Fibroblast of skin of back (primary cell): ENCODE data around the gene RNF144A. TPM values are rescaled to one million over a fixed set of nuclear protein-coding genes. Genes with fewer than 3 reads are reported as not detected.
"Not testable (repeated sequence)": the region's sequence is repeated elsewhere in the genome, so short reads cannot be mapped to it uniquely, and the experiment has no call there.

Experiments
- DNase-seq: peaks from one replicate; pipeline ENCODE4 v3.0.0-alpha.2; 2013
- polyA plus RNA-seq, 2 experiments: library from polyadenylated mRNA; unstranded; fragments of 120-200 nt; gene quantifications; one replicate each; pipeline ENCODE4 v1.2.1, GENCODE V29; 2013; ENCODE audit not compliant: insufficient read length in 2 of 2

Gene RNF144A
- 0.97 TPM for polyA plus RNA-seq (2013, experiment 1 of 2; ENCODE audit: insufficient read length)
- 0.65 TPM for polyA plus RNA-seq (2013, experiment 2 of 2; ENCODE audit: insufficient read length)

- peak; percentile 46 for DNase-seq
These were observed at the start of gene RNF144A for GRCh38 chr2:6917071-6917760. TSS of gene RNF144A (plus strand) at chr2:6917412. CDS start at chr2:6996927, 79,515 bp downstream.

DNA sequence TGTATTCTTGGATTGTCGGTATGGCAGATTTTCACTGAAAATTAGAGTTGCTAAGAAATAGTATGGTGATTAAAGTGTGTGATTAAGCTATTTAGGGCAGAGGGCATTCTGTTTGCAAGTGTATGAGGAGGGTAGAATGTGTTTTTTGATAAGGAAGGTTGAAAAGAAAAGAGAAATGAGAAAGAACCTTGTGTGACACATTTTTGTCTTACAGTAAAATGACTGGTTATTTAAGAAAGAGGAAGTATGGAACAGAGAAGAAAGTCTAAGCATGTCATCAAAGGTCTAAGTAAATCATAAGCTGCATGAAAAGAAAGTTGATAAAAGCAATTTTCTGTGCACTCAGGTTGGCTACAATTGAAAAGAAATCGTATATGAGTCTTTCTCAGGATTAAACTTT is 44.8 kb upstream of the RNF144A start:
- DNase-seq: no peak

DNA sequence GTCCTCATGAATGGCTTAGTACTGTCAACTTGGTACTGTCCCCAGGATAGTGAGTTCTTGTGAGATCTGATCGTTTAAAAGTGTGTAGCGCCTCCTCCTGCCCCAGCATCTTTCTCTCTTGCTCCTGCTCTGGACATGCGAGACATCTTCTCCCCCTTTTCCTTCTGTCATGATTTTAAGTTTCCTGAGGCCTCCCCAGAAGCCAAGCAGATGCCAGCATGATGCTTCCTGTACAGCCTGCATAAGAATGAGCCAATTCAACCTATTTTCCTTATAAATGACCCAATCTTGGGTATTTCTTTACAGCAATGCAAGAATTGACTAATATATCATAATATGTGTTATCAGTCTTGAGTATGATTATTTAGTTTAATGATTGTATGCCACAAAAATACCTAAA is 43.2 kb upstream of the RNF144A start:
- no peak for DNase-seq

DNA sequence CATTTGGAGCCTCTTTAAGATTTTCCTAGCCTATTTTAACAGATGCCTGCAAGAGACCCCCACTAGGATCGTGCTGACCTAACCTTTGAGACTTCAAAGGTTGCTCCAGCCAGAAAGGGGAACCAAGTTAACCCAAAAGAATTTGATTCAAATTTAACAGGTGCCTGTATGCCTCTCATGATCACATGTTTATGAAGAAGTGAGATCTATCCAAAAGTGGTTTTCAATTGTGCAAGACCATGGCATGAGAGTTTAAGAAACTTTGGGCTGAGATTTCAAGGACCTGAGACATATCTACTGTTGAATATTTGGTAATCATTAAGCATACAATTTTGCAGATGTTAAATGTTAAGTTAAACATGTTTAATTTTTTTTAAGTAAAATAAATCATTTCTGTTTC is 40.9 kb upstream of the RNF144A start:
- no peak for DNase-seq

GRCh38 chr2:6877402-6878304 is 39.6 kb upstream of the RNF144A start, which contains the start of gene RSAD2:
TSS of gene RSAD2 (plus strand) at chr2:6877777. CDS start at chr2:6877801, 24 bp downstream.
- peak; percentile 33 for DNase-seq

DNA sequence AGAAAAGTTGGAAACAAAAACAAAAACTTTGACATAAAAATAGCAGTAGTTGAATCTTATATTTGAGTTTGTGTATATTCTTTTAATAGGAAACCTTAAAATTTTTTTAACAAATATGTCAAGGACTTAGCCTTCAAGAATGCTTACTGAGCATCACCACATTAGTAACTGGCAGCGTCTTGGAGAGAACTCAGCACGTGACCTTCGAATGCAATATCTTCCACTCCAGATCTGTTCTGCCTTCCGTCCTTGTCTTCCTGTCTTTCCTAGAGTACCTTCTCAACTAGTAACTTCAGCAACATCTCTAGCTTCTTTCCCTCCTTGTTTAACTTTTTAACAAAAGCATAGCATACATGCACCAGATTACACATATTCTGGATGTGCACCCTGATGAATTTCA is 38.7 kb upstream of the RNF144A start:
- DNase-seq: no peak

DNA sequence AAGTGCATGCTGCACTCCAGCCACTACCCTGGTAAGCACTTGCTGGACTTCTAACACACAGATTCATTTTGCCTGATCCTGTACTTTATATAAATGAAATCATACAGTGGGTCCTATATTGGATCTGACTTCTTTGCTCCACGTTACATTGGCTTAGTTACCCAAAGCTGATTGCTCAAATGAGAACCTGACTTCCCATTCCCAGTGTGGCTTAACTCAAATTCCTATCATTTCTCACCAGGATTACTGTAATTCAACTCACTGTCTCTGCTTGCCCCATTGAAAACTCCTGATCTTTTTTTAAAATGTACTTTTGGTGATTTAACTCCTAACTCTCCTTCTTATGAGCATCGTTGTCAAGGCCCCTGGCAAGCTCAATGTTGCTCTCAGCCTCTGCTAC is 38.2 kb upstream of the RNF144A start:
- no peak for DNase-seq

- DNase-seq: no peak
These were observed 36.9 kb upstream of the RNF144A start for GRCh38 chr2:6880200-6880733.

GRCh38 chr2:6881046-6881445 is 36.2 kb upstream of the RNF144A start:
- DNase-seq: no peak

DNA sequence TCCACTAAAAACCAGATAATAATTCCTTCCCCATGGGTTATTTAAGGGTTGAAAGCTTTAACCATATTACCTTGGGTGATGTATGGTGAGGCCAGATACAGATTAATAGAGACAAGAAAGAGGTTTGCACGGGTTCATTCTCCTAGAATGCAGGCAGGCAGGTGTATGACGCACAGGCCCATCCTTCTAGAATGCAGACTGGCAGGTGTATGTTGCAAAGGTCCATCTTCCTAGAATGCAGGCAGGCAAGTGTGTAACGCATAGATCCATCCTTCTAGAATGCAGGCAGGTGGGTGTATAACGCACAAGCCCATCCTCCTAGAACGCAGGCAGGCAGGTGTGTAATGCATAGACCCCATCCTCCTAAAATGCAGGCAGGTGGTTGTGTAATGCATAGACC is 35.7 kb upstream of the RNF144A start:
- no peak for DNase-seq

DNA sequence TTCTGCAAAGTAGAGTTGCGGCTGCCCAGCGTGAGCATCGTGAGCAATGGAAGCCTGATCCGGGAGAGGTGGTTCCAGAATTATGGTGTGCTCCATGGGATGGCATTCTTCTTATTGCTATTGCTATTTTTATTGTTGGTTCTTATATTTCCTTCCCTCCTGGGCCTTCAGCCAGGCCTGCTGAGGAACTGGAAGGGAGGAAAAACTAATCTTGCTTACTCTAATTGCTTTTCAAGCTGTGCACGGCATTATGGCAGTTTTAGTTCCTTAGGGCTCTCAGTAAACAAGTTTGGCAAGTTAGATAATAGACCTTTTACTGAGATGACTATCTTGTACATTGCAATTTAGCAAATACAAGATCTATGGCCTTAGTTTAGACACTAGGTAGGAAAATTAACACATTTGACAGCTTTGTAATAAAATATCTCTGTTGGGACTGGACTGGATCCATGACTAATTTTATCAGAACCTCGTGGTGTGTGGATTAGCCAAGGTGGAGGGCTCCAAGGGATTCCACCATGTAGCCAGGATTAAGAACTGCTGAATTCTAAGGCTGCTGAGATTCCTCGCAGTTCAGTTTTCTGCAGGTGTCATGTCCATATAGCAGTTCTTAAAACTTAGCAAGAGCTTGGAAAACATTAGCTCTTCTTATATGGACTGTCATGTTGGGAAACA is 33.6 kb upstream of the RNF144A start:
- no peak for DNase-seq

GRCh38 chr2:6885551-6885950 is 31.7 kb upstream of the RNF144A start:
- no peak for DNase-seq

- no peak for DNase-seq
These were observed 31.2 kb upstream of the RNF144A start for GRCh38 chr2:6885968-6886367.

DNA sequence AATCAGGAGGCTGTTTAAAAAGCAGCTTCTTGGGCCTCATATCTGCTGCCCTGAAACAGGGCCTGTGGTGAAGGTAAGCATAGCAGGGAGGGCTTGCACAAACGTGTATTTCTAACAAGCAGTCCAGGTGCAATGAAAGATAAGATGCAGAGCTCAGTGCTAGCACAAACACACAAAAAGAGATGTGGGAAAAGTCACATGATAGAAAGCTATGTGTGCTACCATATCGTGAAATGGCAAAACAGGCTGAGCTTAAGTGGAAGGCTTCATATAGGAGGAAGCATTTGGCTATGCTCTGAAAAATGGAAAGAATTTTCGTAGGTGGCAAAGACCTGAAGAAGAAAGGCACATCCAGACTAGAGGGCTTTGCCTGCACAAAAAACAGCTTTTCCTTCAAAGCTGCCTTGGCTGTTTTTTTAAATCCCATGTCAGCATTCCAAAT is 29.4 kb upstream of the RNF144A start:
- no peak for DNase-seq

- no peak for DNase-seq
These were observed 28.5 kb upstream of the RNF144A start for GRCh38 chr2:6888724-6889123.

DNA sequence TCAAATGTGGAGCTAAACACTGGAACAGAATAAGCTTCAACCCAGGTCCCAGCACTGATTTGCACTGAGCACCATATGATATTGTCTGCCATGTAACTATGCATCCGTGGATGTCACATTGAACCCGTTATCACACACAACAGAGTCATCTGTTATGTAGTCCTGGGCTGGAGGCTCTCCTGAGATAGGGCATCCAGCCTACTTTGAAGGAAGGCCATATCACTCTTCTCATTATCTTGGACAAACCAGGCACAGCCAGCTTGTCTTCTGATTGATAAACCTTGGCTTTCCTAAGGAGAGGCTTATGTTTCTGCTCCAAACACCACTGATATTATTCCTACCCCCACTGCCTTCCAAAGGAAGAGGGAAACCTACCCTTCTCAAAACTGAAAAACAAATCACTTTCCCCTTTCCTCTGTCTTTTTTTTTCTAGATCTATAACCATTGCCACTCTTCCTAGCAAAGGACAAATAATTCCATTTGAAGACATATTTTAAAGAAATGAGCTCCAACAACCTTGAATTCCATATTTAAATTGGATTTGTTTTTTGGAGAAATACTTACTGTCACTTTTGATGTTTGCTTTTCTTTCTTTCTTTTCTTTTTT is 23.2 kb upstream of the RNF144A start:
- no peak for DNase-seq

DNA sequence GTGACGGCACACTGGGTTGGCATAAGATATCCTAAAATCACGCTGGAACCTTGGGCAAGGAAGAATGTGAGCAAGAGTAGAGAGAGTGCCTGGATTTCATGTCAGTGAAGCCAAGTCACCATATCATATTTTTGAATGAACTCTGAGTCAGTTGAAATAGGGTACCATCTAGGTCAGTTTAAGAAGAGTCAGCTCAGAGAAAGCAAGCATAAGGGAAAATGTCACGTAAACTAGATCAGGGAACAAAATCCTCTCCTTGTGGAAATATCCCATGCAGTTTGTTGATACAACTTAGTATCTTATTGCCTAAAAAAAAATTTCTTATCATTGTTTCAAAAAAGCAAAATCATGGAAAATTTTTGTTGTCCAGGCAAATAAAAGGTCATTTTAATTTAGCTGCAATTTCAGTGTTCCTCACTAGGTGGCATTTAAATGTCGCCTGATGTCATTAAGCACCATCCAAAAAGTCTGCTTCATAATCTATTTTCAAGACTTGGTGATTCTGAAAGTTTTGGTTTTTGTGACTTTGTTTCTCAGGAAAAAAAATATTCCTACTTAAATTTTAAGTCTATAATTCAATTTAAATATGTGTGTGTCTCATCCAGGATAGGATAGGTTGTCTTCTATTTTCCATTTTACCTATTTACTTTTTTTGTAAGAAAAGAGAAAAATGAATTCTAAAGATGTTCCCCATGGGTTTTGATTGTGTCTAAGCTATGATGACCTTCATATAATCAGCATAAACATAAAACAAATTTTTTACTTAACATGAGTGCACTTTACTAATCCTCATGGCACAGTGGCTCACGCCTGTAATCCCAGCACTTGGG is 20.1 kb upstream of the RNF144A start:
- peak; percentile 34 for DNase-seq

GRCh38 chr2:6902581-6902980 is 14.6 kb upstream of the RNF144A start:
- DNase-seq: not testable (repeated sequence)

- no peak for DNase-seq
These were observed 11.5 kb upstream of the RNF144A start for GRCh38 chr2:6905668-6906067.

GRCh38 chr2:6906165-6906741 is 11.0 kb upstream of the RNF144A start:
- no peak for DNase-seq

DNA sequence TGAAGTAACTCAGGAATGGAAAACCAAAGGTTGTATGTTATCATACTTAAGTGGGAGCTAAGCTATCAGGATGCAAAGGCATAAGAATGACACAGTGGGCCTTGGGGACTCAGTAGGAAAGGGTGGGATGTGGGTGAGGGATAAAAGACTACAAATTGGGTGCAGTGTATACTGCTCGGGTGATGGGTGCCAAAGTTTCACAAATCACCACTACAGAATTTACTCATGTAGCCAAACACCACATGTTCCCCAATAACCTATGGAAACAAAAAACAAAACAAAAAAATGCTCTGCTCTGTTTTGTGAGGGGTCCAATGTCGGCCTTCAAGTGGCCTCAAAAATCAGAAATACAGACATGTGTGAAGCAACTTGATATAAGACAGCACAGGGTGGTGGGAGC is 8.9 kb upstream of the RNF144A start:
- no peak for DNase-seq
